ENCODE measurements around the gene FGF18.
A peak's percentile ranks its signal among the peaks of the same experiment; 100 is the strongest.
"Not testable (repeated sequence)": the region's sequence is repeated elsewhere in the genome, so short reads cannot be mapped to it uniquely, and the experiment has no call there.

The FGF18 gene, protein sequence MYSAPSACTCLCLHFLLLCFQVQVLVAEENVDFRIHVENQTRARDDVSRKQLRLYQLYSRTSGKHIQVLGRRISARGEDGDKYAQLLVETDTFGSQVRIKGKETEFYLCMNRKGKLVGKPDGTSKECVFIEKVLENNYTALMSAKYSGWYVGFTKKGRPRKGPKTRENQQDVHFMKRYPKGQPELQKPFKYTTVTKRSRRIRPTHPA

DNA sequence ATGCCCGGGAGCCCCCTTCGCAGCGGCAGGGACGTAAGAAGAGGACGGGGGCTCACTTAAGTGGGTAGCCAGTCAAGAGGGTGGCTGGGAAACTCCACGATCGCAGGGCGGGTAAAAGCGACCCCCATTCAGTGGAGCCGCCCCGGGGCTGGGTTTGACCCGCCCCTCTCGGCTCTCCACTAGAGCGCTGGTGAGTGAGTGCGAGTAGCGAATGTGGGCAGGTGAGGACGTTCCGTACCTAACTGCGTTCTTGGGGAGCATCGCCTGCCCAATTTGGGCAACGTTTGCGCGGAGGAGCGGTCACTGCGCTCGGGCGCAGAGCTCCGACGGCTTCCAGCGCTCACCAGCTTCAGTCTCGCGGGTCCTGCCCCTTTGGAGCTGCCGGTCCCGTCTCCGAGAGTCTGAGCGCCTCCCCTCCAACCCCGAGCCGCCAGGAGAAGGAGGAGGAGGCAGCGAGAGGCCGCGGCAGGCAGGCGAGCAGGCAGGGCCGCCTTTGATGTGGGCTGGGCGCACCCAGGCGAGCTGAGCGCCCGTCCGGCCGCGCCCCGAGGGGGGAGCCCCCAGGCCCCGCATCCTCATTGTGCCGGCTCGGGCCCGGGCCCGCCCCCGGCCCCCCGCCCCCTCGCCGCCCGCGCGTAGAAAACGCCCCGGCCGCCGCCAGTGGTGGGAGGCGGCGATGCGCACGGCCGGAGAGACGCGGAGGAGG lies at the start of gene FGF18:
FGF18 (plus strand) TSS at position 666 of the 706 bp plus-strand sequence. CDS start 553 bp downstream, outside the sequence.
- peak; percentile 56 for DNase-seq

DNA sequence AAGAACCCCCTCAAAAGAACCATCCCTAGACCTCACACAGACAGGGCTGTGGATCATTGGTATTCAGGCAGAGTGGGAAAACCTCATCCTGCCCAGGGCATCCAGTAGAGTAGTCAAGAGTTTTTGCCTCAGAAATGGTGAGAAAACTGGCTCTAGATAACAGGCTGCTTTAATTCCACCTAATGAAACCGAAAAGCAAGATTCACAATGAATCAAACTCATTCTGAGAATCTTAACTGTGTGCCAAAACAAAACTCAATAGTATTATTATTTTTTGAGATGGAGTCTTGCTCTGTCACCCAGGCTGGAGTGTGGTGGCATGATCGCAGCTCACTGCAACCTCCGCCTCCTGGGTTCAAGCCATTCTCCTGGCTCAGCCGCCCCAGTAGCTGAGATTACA lies 49.5 kb upstream of the FGF18 start:
- DNase-seq: no peak

DNA sequence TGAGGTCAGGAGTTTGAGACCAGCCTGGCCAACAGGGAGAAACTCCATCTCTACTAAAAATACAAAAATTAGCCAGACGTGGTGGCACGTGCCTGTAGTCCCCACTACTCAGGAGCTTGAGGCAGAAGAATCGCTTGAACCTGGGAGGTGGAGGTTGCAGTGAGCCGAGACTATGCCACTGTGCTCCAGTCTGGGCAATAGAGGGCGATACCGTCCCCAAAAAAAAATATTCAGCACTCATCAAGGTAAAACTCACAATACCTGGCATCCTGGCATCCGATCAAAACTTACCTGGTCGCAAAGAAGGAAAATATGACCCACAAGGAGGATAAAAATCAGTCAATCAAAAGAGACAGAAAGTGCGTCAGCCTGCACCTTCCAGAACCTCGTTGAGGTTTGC lies 48.6 kb upstream of the FGF18 start:
- not testable (repeated sequence) for DNase-seq

DNA sequence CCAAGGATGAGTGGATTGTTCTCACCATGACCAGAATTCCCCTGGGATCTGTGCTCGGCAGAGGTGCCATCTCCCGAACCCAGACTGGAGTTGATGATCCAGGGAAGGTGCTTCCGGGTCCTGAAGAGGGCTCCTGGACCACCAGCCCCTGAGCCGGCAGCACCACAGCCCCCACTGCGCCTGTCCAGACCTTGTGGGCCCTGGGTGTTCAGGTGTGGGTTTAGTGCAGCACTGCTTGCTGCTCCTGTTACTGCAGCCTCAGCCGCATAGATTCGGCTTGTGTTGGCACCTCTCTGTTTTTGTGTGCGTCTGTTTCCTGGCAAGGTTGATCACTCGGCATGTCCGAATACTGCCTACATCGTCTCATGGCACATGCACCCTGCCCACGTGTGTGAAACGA lies 48.1 kb upstream of the FGF18 start:
- no peak for DNase-seq

DNA sequence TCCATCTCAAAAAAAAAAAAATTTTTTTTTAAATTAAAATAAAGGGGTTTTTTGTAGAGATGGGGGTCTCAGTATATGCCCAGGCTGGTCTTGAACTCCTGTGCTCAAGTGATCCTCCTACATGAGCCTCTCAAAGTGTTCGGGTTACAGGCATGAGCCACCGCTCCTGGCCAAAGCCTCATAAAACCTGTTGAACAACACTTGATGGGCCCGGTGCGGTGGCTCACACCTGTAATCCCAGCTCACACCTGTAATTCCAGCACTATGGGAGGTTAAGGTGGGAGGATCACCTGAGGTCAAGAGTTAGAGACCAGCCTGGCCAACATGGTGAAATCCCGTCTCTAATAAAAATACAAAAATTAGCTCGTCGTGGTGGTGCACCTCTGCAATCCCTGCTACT lies 39.5 kb upstream of the FGF18 start:
- DNase-seq: no peak

DNA sequence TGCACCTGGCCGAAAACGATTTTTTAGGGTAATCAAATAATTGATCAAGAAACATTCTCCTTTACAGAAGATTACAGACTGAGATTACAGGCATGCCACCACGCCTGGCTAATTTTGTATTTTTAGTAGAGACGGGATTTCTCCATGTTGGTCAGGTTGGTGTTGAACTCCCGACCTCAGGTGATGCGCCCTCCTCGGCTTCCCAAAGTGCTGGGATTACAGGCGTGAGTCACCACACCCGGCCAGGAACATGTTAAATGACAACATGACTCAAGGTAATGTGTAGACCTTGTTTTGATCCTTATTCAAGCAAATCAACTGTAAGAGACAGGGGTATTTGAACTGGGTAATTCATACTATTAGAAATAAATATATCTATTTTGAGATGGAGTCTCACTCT lies 35.0 kb upstream of the FGF18 start:
- DNase-seq: not testable (repeated sequence)

DNA sequence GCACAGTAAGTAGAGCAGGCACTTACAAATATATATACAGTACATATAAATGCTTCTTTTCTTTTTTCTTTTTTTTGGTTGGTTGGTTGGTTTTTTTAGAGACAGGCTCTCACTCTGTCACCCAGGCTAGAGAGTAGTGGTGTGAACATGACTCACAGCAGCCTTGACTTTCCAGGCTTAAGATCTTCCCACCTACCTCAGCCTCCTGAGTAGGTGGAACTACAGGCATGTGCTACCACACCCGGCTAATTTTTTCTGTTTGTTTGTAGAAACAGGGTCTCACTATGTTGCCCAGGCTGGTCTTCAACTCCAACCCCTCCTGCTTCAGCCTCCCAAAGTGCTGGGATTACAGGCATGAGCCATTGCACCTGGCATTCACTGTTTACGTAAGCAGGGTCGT lies 34.4 kb upstream of the FGF18 start:
- DNase-seq: not testable (repeated sequence)

DNA sequence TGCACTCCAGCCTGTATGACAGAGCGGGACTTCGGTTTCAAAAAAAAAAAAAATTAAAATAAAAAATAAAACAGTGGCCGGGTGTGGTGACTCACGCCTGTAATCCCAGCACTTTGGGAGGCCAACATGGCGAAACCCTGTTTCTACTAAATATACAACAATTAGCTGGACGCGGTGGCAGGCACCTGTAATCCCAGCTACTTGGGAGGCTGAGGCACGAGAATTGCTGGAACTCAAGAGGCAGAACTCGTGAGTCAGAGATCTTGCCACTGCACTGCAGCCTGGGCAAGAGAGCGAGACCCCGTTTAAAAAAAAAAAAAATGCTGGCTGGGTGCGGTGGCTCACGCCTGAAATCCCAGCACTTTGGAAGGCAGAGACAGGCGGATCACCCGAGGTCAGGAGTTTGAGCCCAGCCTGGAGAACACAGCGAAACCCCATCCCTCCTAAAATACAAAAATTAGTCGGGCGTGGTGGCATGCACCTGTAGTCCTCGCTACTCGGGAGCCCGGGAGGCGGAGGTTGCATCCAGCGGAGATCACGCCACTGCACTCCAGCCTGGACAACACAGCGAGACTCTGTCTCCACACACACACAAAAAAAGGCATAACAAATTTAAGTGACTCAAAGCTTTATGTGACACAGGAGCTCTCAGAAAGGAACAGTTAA lies 33.3 kb upstream of the FGF18 start:
- no peak for DNase-seq

DNA sequence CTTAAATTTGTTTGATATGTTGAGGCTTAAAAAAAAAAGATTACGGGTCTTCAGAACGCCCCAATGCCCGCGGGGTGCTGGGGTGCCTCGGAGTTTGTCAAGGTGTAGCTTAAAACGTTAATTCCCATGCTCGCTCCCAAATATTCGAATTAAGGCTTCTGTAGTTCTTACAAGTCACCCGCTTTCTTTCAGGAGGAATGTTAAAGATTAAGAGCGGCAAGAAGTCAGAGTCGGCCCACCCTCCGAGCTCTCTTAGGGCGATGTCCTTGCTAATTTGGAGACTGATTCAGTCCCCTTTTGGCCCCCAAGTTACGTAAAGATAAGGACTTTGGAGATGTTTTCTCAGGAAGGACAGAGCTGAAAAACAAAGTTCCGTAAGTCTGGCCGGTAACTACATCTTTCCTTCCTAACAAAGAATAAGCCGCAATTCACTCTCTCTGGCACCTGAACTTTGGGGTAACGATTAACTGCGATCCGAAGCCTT lies 32.5 kb upstream of the FGF18 start:
- DNase-seq: no peak

DNA sequence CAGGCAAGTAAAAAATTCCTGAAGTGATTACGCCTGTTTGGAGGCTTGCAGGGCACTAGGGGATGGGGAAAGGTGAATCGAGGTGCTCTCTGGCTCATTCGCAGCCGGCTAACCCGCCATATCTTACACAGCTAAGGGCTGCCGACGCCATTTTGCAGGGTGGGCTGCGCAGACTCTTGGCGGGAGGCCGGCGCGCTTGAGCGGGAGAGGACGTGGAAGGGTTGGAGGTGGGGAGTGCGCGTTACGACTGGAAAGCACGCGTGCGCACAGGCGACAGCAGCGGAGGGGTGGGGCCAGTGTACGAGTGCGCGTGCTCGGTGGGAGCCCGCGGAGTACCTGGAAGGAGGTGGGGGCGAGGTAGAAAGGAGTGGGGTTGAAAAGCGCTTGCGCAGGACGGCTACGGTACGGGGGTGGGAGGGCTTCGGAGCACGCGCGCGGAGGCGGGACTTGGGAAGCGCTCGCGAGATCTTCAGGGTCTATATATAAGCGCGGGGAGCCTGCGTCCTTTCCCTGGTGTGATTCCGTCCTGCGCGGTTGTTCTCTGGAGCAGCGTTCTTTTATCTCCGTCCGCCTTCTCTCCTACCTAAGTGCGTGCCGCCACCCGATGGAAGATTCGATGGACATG lies 32.0 kb upstream of the FGF18 start, which contains the start of gene NPM1:
NPM1 (plus strand) TSS at position 505 of the 625 bp plus-strand sequence; CDS start at position 605, 100 bp downstream.
- peak; percentile 98 for DNase-seq

DNA sequence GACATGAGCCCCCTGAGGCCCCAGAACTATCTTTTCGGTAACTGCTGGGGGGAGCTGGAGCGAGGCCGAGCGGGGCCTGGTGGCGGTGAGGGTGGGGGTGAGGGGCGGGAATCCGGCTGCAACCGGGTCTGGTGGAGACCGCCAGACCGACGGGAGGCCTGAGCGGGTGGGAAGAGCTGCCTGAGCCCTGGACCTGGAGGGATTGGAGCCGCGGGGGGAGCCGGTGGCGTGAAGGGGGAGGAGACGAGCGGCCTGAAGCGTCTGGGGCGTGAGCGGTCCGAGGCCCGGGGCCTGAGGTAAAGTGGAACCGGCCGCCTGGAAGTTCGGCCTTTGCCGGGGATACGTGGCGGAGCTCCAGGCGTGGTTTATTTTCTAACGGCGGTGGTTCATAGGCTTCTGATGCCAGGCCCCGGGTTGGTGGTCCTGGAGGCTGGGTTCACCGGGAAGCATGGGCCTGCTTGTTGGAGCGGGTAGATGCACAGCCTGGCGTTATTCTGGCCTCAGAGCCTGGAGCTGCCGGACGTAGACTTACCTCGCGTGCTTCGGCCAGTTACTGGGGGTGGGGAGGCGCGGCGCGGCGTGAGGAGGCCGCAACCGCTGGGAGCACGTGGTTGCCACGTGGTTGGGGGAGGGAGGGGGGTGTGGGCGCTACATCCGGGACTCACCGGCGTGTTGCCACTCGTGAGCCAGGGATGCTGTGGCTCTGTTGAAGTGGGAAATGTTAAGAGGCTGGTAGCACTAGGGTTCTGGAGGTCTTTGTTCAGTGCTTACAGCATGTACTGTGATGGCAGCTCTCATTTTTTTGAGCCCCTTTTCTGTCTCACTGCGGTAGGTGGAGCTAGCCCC lies 31.3 kb upstream of the FGF18 start:
- DNase-seq: peak; percentile 87

DNA sequence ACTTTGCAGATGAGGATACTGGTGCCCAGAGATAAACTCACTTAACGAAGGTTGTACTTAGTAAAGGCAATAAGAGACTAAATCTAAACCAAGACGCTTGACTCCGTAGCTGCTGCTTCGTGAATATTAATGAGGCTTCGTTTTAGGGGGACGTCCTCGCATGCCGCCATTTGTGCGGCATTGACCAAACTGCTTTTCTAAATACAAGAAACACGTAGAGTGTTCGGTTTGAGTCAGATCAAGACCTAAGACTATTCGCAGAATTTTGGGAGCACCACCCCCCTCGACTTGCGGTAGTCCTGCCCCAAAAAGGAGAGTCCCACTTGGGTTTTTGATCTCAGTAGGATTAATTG lies 30.7 kb upstream of the FGF18 start:
- DNase-seq: peak; percentile 34

DNA sequence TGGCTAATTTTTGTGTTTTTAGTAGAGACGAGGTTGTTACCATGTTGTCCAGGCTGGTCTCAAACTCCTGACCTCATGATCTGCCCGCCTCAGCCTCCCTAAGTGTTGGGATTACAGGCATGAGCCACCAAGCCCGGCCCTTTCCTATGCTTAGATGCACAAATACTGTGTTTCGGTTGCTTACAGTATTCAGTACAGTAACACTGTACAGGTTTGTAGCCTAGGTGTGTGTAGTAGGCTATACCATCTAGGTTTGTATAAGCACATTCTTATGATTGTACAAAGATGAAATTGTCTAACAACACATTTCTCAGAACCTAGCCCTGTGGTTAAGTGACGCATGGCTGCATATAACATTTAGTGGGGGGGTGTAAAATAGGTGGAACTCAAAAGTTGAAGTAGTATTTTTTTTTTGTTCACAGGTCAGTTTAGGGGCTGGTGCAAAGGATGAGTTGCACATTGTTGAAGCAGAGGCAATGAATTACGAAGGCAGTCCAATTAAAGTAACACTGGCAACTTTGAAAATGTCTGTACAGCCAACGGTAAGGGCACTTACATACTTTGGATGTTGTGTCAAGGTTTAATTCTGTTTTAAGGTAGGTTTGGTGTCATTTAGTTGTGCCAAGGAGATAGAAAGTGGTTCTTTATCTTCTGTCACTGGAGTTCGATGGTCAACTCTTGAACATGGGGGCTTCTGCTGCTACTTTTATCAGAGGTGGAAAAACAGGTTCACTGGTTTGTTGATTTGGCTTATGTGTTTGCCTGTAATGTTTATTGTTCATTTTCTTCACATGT lies 28.4 kb upstream of the FGF18 start:
- no peak for DNase-seq

DNA sequence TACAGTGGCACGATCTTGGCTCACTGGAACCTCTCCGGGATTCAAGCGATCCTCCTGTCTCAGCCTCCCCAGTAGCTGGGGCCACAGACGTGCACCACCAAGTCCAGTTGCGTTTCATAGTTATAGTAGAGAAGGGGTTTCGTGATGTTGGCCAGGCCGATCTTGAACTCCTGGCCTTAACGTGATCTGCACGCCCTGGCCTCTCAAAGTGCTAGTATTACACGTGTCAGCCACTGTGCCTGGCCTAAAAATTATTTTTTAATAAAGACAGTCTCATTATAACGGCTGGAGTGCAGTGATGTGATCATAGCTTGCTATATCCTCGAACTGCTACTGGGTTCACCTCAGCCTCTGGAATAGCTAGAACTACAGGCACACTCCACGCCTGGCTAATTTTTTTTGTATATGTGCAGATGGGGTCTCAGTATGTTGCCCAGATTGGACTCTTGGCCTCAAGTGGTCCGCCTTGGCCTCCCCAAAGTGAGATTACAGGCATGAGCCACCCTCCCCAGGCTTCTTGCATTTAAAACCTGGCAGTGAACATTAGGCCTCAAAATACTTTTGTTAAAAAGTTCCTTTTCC lies 27.4 kb upstream of the FGF18 start:
- no peak for DNase-seq

DNA sequence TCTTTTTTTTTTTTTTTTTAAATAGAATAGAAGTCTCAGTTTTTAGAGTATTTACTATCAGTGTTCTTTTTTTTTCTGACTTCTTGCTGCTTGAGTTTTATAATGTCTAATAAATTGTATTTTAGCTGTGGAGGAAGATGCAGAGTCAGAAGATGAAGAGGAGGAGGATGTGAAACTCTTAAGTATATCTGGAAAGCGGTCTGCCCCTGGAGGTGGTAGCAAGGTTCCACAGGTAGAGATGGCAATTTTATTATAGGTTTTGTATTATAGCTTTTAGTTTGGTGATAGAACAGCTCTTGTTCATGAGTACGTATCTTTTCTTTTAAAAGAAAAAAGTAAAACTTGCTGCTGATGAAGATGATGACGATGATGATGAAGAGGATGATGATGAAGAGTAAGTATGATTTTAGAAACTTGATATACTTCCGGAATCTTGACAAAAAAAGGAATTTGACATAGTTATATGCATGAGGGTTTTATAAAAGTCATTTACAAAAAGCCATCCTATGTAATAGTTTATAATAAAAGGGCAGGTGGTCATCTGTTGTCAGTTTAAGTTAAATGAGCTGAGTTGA lies 26.8 kb upstream of the FGF18 start:
- DNase-seq: no peak

DNA sequence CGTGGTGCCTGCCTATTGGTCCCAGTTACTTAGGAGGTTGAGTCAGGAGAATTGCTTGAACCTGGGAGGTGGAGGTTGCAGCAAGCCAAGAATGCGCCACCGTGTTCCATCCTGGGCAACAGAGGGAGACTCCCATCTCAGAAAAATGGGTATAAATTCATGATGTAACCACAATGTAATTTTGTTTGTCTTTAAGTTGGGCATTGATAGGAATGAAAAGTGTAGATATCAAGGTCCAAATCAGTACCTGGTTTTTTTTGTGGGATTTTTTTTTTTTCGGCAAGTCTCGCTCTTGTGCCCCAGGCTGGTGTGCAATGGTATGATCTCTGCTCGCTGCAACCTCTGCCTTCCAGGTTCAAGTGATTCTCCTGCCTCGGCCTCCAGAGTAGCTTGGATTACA lies 24.4 kb upstream of the FGF18 start:
- DNase-seq: no peak

DNA sequence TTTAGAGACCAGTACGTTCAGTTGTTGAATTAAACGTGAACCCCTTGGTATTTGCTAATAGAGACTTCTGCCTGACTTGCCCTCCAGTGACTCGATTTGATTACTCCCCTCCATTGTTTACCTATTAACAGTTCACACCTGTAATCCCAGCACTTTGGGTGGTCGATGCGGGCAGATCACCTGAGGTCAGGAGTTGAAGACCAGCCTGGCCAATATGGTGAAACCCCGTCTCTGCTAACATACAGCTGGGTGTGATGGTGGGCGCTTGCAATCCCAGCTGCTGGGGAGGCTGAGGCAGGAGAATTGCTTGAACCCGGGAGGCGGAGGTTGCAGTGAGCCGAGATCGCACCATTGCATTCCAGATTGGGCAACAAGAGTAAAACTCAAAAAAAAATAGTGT lies 22.9 kb upstream of the FGF18 start:
- DNase-seq: not testable (repeated sequence)

DNA sequence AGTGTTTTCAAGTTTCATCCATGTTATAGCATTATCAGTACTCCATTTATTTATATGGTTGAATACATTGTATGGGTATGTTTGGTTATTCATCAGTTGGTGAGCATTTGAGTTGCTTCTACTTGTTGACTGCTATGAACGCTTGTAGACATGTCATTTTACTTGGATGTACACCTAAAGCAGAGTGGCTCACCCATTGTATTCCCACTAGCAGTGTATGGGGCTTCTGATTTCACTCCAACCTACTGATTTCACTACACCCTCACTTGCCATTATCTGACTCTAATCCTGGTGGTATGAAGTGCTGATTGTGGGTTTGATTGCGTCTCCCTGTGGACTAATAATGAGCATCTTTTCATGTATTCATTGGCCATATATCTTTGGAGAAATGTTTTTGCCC lies 22.3 kb upstream of the FGF18 start:
- DNase-seq: no peak

DNA sequence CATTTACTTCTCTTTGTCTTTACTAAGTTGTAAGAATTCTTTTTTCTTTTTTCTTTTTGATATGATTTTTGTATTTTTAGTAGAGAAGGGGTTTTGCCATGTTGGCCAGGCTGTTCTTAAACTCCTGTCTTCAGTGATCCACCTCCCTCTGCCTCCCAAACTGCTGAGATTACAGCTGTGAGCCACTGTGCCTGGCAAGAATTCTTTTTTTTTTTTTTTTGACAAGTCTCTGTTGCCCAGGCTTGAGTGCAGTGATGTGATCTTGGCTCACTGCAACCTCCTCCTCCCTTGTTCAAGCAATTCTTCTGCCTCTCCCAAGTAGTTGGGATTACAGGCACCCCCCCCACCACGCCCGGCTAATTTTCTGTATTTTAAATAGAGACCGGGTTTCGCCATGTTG lies 21.8 kb upstream of the FGF18 start:
- DNase-seq: no peak

DNA sequence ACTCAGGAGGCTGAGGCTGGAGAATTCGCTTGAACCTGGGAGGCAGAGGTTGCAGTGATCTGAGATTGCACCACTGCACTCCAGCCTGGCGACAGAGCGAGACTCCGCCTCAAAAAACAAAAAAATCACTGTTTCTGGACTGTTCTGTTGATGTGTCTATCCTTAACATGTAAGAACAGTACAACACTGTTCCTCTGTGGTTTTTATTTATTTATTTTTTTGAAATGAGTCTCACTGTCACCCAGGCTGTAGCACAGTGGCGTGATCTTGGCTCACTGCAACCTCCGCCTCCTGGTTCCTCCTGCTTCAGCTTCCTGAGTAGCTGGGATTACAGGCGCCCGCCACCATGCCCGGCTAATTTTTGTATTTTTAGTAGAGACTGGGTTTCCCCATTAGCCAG lies 20.8 kb upstream of the FGF18 start:
- not testable (repeated sequence) for DNase-seq

DNA sequence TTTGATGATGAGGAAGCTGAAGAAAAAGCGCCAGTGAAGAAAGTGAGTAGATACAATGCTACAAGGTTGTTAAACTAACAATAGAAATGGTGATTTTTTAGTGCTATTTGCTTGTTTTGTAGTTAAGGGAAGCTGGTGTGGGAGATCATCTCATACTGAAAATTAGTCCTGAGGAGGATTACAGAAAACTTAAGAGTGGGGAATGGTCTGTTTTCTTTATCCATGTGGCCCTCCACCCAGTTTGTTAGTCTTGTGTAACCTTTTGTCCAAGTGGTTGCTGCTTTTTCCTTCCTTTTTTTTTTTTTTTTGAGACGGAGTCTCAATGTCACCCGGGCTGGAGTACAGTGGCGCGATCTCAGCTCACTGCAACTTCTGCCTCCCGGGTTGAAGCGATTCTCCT lies 19.3 kb upstream of the FGF18 start:
- no peak for DNase-seq

All from activated CD4-positive, CD25-positive, alpha-beta regulatory T cell treated with anti-CD3 and anti-CD28 coated beads, Interleukin-2, amount 50 U/mL, for 72 hours (primary cell).